ENCODE data around the gene RSL24D1.

RSL24D1 gene

DNA sequence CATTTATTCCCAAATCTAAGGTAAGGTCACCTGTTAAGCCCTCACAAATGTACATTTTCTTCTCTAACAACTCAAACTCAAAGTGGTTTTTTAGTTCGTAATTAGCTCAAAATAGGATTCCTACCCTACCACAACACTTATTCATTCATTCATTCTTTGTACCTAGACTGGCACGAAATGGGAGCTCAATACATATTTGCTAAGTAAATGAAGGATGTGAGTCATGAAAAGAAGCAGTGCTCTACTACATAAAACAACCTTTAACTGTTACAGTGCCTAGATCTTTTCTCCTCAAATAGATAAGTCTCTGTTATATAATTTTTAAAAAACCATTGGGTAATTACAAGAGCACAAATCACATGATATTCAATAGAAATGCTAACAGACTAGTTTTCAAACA lies 13.1 kb downstream of the RSL24D1 start:
- TF ChIP-seq REST (IDR thresholded peaks at IDR 0.05; ENCODE audit: insufficient read depth in 1 of 2, low read depth in 2 of 2, low read length in 2 of 2) (no peak), FOXP2 (optimal IDR thresholded peaks at IDR 0.05; ENCODE audit: borderline replicate concordance, extremely low read depth, extremely low read length, insufficient read depth) (no peak), TAF1 (IDR thresholded peaks at IDR 0.05; ENCODE audit: borderline replicate concordance, insufficient read depth, low read length) (no peak), POLR2AphosphoS5 (IDR thresholded peaks at IDR 0.05; ENCODE audit: low read depth, low read length) (no peak), SIN3A (IDR thresholded peaks at IDR 0.05; ENCODE audit: borderline replicate concordance, insufficient read depth, low read length) (no peak)

DNA sequence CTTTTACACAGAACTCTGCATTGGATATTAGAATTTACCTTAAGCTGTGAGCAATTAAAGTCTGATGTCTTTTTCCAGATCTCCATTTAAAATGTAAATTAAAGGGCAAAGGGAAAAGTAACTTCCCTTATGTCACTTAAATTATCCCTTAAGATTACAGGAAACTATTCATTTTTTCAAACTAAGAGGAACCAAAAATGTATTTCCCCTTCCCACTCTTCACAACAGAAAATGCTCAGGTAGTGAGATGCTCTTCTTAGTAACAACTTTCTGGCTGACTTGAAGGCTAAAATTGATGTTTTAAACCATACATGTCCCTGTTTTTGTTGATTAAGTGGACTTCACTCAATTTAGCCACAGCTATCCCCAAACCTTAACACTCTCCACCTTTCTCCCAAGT lies 17.6 kb downstream of the RSL24D1 start:
- TF ChIP-seq POLR2AphosphoS5 (IDR thresholded peaks at IDR 0.05; ENCODE audit: low read depth, low read length) (no peak), REST (IDR thresholded peaks at IDR 0.05; ENCODE audit: insufficient read depth in 1 of 2, low read depth in 2 of 2, low read length in 2 of 2) (no peak), FOXP2 (optimal IDR thresholded peaks at IDR 0.05; ENCODE audit: borderline replicate concordance, extremely low read depth, extremely low read length, insufficient read depth) (no peak), SIN3A (IDR thresholded peaks at IDR 0.05; ENCODE audit: borderline replicate concordance, insufficient read depth, low read length) (no peak), TAF1 (IDR thresholded peaks at IDR 0.05; ENCODE audit: borderline replicate concordance, insufficient read depth, low read length) (no peak)

- no peak for TF ChIP-seq POLR2AphosphoS5 (IDR thresholded peaks at IDR 0.05; ENCODE audit: low read depth, low read length)
- TF ChIP-seq SIN3A (IDR thresholded peaks at IDR 0.05; ENCODE audit: borderline replicate concordance, insufficient read depth, low read length), result no peak
- no peak for TF ChIP-seq TAF1 (IDR thresholded peaks at IDR 0.05; ENCODE audit: borderline replicate concordance, insufficient read depth, low read length)
- no peak for TF ChIP-seq REST (IDR thresholded peaks at IDR 0.05; ENCODE audit: insufficient read depth in 1 of 2, low read depth in 2 of 2, low read length in 2 of 2)
- TF ChIP-seq FOXP2 (optimal IDR thresholded peaks at IDR 0.05; ENCODE audit: borderline replicate concordance, extremely low read depth, extremely low read length, insufficient read depth), result no peak
Measured at GRCh38 chr15:55170361-55170760, 26.4 kb downstream of the RSL24D1 start.

- TF ChIP-seq TAF1 (IDR thresholded peaks at IDR 0.05; ENCODE audit: borderline replicate concordance, insufficient read depth, low read length), result no peak
- TF ChIP-seq POLR2AphosphoS5 (IDR thresholded peaks at IDR 0.05; ENCODE audit: low read depth, low read length), result no peak
- no peak for TF ChIP-seq SIN3A (IDR thresholded peaks at IDR 0.05; ENCODE audit: borderline replicate concordance, insufficient read depth, low read length)
- TF ChIP-seq FOXP2 (optimal IDR thresholded peaks at IDR 0.05; ENCODE audit: borderline replicate concordance, extremely low read depth, extremely low read length, insufficient read depth), result no peak
- TF ChIP-seq REST (IDR thresholded peaks at IDR 0.05; ENCODE audit: insufficient read depth in 1 of 2, low read depth in 2 of 2, low read length in 2 of 2), result no peak
Measured at GRCh38 chr15:55168350-55168974, 28.3 kb downstream of the RSL24D1 start.

All from PFSK-1 (cell line).